NCI-H446 treated with DMSO at 0.1 percent for 48 hours (cell line): ENCODE results near the gene HES1.
"Not testable (repeated sequence)": the region's sequence is repeated elsewhere in the genome, so short reads cannot be mapped to it uniquely, and the experiment has no call there.

ENCODE experiments used
- DNase-seq: peaks from one replicate; lab custom pipeline; 2025; lab: John Stamatoyannopoulos, UW

HES1 gene, protein sequence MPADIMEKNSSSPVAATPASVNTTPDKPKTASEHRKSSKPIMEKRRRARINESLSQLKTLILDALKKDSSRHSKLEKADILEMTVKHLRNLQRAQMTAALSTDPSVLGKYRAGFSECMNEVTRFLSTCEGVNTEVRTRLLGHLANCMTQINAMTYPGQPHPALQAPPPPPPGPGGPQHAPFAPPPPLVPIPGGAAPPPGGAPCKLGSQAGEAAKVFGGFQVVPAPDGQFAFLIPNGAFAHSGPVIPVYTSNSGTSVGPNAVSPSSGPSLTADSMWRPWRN

DNA sequence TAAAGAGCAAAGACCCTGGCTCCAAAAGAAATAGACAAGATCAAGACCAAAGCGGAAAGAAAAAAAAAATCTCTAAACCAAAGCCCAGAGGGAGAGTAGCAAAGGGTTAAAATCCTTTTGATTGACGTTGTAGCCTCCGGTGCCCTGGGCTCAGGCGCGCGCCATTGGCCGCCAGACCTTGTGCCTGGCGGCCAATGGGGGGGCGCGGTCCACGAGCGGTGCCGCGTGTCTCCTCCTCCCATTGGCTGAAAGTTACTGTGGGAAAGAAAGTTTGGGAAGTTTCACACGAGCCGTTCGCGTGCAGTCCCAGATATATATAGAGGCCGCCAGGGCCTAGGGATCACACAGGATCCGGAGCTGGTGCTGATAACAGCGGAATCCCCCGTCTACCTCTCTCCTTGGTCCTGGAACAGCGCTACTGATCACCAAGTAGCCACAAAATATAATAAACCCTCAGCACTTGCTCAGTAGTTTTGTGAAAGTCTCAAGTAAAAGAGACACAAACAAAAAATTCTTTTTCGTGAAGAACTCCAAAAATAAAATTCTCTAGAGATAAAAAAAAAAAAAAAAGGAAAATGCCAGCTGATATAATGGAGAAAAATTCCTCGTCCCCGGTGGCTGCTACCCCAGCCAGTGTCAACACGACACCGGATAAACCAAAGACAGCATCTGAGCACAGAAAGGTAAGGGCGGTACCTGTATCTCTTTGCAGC is at the start of gene HES1:
TSS of gene HES1 (plus strand) at position 343 of the 713 bp plus-strand sequence. CDS start at position 576, 233 bp downstream.
- DNase-seq = no peak

GRCh38 chr3:194086388-194087075 is 49.4 kb upstream of the HES1 start:
- no peak for DNase-seq

DNA sequence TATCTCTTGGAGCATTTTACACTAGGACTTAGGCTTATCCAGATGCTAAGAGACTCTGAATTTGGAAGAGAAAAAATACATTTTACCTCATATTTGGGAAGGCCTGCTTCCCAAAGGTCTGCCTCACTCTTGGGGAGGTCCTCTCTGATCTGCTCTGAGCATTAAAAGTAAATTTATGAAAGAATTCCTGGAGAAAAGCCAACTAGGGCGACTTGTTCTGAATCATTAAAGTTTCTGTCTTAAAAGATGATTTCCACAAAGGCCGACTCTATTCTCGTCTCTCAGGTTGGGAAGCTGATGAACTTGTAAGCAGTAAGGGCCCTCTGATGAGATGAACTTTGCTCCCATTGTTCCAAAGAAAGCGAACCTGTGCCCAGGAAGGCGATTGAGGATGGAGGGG is 48.7 kb upstream of the HES1 start:
- DNase-seq = no peak

DNA sequence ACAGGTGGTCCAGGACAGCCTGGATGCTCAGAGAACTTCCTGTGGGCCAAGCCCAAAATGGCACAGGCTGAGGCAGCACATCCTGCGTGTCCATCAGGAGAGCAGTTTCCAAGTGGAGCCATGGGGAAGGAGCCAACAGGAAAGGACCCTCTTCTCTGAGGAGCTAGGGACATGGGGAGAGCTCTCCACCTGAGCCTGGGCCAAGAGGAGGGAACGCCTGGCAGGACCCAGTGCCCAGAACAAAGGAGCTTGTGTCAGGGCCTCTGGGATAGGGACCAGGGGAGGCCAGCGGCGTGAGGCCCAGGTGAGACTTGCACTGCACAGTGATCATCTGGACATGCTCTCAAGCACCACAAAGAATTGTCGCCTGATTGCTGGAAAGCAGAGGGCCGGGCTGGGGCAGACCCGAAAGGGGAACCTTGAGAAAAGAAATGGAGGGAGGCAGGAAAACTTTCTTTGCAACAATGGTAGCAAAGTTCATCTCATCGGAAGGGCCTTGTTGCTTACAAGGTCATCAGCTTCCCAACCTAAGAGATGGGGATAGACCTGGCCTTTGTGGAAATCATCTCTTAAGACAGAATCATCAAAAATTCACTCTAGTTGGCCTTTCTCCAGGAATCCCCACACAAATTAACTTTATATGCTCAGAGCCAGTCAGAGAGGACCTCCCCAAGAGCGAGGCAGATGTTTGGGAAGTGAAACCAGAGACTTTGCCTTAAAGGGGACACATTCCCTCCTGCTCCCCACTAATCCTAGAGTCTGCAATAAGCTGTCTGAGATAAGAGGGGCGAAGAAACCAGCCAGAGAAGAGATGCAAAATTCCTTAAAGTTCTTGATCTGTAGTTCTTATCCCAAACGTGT is 47.7 kb upstream of the HES1 start:
- no peak for DNase-seq

DNA sequence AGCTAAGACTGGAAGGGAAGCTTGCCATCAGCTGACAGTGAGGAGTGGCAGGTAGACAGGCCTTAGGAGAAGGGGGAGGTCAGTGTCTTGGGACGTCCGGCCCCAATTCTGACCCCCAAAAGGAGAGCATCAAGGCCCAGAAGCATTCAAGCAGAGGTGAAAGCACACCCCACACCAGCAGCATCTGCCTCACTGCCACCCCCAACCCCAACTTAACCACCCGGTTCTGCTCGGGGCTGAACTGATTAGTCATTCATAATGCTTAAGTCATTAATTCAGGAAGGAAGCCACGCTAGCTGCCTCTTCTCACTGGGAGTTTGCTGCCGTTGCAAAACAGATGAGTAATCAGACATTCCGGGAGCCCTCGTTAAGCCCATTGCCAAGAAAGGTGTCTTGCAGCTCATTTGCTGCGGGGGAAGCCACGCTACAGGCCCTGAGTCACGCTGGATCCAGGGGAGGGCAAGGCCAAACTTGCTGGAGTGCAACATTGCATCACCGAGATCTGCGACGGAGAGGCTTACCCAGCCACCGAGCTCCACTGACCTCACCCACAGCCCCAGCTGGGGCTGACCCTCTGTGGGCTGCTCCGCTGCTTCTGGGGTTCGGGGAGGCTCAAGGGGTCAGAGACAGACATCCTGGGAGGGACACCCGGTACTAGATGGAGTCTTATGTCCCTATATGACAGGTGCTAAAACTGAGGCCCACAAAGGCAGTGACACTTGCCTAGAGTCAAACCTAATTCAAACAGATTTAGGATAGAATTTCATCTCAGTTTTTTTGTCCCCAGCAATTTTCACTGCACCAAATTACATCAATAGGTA is 46.4 kb upstream of the HES1 start:
- DNase-seq = peak; percentile 68

DNA sequence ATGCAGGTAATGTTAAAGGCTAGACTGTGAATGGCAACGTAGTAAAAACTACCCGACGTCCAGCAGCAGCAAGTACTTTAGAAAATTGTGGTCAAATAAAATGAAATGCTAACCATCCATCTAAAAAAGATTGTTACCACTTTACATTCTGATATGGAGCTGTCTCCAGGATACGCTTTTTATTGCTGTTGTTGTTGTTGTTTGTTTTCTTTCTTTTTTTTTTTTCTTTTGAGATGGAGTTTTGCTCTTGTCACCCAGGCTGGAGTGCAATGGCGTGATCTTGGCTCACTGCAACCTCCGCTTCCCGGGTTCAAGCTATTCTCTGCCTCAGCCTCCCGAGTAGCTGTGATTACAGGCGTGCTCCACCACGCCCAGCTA is 45.8 kb upstream of the HES1 start:
- not testable (repeated sequence) for DNase-seq

- no peak for DNase-seq
Observed at GRCh38 chr3:194090716-194091115, 45.2 kb upstream of the HES1 start.

- no peak for DNase-seq
Observed at GRCh38 chr3:194091141-194091540, 44.8 kb upstream of the HES1 start.

GRCh38 chr3:194091897-194092296 is 44.1 kb upstream of the HES1 start:
- not testable (repeated sequence) for DNase-seq

GRCh38 chr3:194092881-194093301 is 43.1 kb upstream of the HES1 start:
- no peak for DNase-seq

- DNase-seq = no peak
Observed at GRCh38 chr3:194093842-194094241, 42.1 kb upstream of the HES1 start.

DNA sequence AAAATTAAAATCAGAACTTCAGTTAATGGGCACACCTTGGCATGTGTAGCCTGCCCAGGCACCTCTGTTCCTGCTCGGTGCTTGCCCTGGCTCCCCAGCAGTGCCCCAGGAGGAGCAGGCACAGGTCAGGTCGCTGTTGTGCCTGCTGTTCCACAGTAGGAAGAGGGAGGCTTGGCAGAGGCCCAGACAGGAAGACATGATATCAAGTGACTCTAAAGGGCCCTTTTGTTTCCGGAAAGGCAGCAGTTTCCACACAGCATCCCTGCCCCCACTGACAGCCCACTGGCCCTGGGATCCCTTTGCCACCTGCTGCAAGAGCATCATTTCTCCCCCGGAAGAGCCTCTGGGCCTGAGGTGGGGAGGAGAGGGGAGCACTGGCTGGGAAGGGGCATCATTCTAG is 40.5 kb upstream of the HES1 start:
- DNase-seq = no peak

DNA sequence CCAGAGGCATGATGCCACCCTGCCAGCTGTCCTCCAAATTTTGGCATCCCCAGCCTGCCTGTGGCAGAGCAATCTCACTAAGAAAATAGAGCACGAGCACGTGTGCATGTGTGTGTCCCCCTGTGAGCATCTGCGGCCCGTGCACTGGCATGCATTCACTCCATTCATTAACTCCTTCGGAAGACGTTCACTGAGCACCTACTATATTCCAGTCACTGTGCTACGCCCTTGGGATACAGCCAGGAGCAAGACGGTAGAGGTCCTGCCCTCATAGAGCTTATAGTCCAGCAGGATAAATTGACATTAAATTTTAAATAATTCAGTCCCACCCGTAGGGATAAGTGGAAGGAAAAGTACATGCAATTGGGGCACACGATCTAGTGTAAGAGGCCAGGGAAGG is 40.0 kb upstream of the HES1 start:
- no peak for DNase-seq

- no peak for DNase-seq
Observed at GRCh38 chr3:194097141-194097882, 38.6 kb upstream of the HES1 start.

- no peak for DNase-seq
Observed at GRCh38 chr3:194098081-194098842, 37.7 kb upstream of the HES1 start.

DNA sequence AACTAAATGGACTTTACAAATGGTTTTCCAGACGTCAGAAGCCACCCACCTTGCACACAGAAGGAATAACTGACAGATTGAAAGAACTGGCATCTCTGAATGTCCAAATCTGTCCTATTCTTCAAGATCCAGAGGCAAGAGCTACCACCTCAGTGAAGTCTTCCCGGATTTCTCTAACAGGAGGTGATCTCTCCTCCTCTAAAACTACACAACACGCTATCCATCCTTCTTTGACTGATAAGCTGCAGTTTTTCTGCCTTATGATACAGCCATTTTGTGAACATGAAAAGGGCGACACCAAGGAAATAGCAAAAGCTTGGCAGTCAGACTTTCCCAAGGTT is 37.1 kb upstream of the HES1 start:
- DNase-seq = no peak

DNA sequence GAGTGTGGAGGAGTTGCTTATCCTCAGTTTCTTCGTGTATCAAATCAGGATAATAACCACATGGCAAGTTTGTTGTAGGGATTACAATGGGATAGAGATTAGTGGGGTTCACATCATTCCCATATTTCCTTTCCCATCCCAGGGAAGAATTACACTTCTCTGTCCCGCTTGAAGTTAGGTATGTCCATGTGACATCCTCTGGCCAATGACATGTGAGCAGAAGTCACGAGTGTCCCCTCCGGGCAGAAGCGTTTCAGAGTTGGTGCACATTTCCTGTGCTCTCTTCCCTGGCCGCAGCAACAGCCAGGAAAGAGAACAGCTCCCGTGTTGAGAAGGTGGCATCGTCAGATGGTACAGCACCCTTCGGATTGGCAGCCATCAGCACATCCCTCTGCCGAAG is 36.7 kb upstream of the HES1 start:
- DNase-seq = no peak

GRCh38 chr3:194100856-194101390 is 35.0 kb upstream of the HES1 start:
- DNase-seq = no peak

DNA sequence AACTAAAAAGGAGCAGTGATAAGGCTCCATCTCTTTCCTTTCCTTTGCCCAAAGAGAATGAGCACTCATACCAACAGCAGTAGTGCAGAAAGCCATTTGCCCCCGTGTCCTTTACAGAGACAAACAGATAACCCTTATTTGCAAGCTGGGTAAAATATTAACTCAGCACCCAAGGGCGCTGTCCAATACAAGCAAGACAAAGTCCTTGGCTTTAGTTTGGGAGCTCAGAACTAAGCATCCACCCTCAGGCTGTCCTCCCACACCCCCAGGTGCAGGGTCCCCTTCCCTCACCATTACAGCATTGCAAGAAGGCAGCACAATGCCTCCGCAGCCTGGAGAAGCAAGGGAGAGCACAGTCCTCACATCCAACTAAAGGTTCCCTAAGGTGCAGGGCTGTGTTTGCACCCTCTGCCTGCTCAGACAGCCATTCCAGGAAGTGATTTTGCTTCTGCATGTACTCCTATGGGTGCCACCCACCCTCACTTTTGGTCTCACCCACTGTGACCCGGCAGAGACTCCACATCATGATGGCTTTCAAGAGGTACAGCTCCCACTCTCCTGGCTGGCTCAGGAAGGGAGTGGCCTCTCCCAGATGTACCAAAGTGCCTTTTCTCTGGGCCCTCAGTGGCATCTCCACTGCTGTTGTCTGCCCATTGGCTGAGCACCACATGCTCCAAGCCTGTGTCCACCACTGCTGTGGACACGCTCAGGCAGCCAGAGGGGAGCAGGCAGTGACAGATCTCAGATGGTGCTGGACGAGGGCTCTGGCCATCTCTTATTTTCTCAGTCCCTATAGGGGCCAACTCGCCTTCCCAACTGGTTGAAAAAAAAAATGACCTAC is 34.1 kb upstream of the HES1 start:
- no peak for DNase-seq
